Activated naive CD8-positive, alpha-beta T cell (primary cell): ENCODE measurements around the gene GMDS.

Source experiments
- H3K27ac Mint-ChIP-seq: one replicate; pipeline ENCODE4 v1.8.0; 2021; ENCODE audit warnings: mixed read lengths
- H3K27me3 Mint-ChIP-seq: one replicate; pipeline ENCODE4 v1.8.0; 2021; ENCODE audit warnings: mixed read lengths
- H3K36me3 Mint-ChIP-seq: one replicate; pipeline ENCODE4 v1.8.0; 2021; ENCODE audit warnings: mixed read lengths
- H3K4me1 Mint-ChIP-seq: one replicate; pipeline ENCODE4 v1.8.0; 2021; ENCODE audit warnings: low read depth, mixed read lengths
- H3K4me3 Mint-ChIP-seq: one replicate; pipeline ENCODE4 v1.8.0; 2021; ENCODE audit warnings: mild to moderate bottlenecking, mixed read lengths
- H3K9me3 Mint-ChIP-seq: one replicate; pipeline ENCODE4 v1.8.0; 2021; ENCODE audit warnings: low read depth, mixed read lengths

GMDS gene

DNA sequence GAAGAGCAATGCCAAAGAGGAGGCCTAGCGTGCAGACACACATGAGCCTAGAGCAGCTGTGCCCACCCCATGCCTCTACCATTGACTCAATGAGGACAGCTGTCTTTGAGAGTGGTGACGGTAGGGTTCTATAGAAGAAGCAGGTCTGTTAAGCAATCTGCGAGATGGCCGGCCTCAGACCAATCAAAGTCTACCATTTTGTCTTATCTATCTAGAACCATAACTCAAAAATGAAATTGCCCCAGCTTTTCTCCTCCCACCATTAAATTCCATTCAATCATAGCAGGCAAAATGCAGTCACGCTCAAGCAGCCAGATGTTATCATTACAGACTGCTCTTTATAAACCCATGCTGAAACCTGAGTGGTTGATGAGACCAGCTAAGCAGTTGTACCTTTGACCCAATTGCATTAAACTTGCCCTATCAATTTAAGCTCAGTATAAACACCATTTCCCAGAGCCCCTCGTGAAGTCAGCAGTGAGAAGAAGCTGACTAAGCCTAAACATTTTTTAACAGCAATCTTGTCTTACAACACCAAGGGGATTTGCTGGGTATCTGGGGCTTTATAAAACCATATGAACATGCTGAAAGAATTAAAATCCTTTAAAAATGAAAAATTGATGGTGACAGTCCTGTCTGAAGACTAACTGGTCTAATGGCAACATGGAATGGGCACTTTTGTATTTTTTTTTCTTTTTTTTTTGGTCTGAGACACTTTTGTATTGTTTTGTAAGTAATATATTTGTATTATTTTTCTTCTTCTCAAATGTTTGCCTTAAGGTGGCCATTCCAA lies 578.2 kb downstream of the GMDS start:
- H3K36me3 Mint-ChIP-seq: peaks cover 6% of the 10 kb centered on the region
- H3K27me3 Mint-ChIP-seq: no peaks in the 10 kb centered on the region
- no peak overlapping the region for H3K4me3 Mint-ChIP-seq
- H3K27ac Mint-ChIP-seq: no peak overlapping the region
- no peaks in the 10 kb centered on the region for H3K9me3 Mint-ChIP-seq
- H3K4me1 Mint-ChIP-seq: no peaks in the 10 kb centered on the region

DNA sequence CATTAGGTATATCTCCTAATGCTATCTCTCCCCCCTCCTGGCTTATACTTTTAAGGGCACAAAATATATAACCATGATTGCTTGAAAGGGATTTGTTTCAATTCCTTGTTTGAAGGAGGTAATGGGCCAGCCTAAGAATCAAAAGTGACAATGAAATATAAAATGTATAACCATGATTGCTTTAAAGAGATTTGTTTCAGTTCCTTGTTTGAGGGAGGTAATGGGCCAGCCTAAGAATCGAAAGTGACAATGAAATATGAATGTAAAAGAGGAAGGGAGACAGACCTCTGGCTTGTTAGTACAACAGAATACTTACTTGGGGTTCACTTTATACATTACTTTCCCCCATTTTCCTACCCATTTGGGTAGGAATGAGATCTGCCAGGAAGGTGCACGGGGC lies 580.2 kb downstream of the GMDS start:
- Mint-ChIP-seq H3K36me3 (peaks cover 8% of the 10 kb centered on the region), H3K9me3 (no peaks in the 10 kb centered on the region), H3K27me3 (no peaks in the 10 kb centered on the region), H3K4me1 (no peaks in the 10 kb centered on the region), H3K4me3 (no peak overlapping the region), H3K27ac (no peak overlapping the region)

DNA sequence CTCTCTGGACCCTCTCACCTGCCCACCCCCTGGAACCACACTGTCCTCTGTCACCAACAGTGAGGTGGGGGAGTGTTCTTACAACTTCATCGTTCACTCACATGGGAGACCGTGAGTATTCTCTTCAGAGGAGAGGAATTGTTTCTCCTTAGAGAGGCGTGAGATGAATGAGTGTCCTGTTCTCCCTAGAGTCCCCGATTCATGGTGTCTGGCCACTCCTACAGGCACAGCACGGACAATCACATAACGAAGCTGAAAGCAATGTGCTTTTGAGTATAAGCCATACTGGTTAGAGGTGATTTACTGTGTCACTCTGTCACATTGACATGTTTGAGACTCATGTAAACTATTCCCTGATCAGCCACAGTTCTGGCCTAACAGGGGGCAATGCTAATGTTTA lies 581.1 kb downstream of the GMDS start:
- no peaks in the 10 kb centered on the region for H3K9me3 Mint-ChIP-seq
- H3K27me3 Mint-ChIP-seq: no peaks in the 10 kb centered on the region
- H3K4me3 Mint-ChIP-seq: no peak overlapping the region
- no peak overlapping the region for H3K27ac Mint-ChIP-seq
- H3K4me1 Mint-ChIP-seq: no peaks in the 10 kb centered on the region
- H3K36me3 Mint-ChIP-seq: peaks cover 8% of the 10 kb centered on the region

DNA sequence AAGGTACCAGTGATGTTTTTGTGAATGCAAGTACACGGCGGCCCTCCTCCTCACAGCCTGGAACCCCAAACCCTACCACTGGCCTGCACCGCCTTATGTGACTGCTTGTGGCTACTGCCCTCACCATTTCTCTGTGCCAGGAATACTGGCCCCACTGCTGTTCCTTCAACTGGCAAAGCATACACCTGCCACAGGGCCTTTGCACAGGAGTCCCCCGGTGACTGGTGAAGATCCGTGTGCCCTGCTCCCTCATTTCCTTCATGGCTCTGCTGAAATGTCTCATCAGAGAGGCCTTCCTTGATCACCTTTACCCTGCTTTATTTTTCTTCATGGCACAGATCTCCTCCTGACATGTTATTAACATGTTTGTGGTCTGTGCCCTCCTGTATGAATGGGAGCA lies 581.9 kb downstream of the GMDS start:
- H3K4me1 Mint-ChIP-seq: no peaks in the 10 kb centered on the region
- H3K9me3 Mint-ChIP-seq: no peaks in the 10 kb centered on the region
- H3K4me3 Mint-ChIP-seq: no peak overlapping the region
- no peaks in the 10 kb centered on the region for H3K27me3 Mint-ChIP-seq
- peaks cover 8% of the 10 kb centered on the region for H3K36me3 Mint-ChIP-seq
- no peak overlapping the region for H3K27ac Mint-ChIP-seq

DNA sequence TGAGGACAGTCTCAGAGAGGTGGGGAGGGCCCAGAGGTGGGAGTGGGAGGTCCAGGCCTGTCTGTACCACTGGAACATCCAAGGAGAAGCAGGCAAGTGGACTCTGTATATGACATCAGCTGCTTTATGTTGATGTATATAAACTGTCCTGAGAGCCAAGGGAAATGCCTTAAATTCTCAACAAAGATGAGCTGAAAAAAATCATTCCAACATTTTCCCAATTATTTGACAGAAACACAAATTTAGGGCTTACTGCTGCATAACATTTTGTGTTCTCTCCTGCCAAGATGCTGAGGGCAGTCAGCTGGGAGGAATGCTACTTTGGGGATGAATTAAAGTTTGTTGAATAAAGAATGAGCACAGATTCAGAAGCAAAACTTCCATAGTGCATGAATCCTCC lies 582.9 kb downstream of the GMDS start:
- no peak overlapping the region for H3K27ac Mint-ChIP-seq
- peaks cover 4% of the 10 kb centered on the region for H3K36me3 Mint-ChIP-seq
- H3K4me1 Mint-ChIP-seq: no peaks in the 10 kb centered on the region
- no peaks in the 10 kb centered on the region for H3K27me3 Mint-ChIP-seq
- no peak overlapping the region for H3K4me3 Mint-ChIP-seq
- H3K9me3 Mint-ChIP-seq: no peaks in the 10 kb centered on the region

DNA sequence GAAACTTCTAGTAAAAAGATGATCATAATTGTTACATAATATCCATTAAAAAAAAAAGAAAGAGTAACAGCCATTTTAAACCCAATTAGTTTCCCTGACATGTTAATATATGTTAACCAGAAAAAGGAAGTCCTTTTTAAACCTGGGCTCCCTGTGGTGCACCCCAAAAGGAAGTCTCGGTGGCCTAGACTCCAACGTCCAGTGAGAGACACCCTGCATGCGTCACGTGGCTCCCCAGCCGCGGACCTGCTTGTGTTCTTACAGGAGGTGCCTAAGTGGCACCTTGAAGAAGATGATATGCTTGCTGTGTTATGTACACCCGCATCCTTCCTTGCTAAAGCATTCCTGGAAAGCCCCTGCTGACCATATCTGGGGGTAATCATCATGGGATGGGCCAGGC lies 585.6 kb downstream of the GMDS start:
- Mint-ChIP-seq H3K27ac (no peak overlapping the region), H3K9me3 (no peaks in the 10 kb centered on the region), H3K27me3 (no peaks in the 10 kb centered on the region), H3K4me3 (no peak overlapping the region), H3K4me1 (no peaks in the 10 kb centered on the region), H3K36me3 (peaks cover 2% of the 10 kb centered on the region)

DNA sequence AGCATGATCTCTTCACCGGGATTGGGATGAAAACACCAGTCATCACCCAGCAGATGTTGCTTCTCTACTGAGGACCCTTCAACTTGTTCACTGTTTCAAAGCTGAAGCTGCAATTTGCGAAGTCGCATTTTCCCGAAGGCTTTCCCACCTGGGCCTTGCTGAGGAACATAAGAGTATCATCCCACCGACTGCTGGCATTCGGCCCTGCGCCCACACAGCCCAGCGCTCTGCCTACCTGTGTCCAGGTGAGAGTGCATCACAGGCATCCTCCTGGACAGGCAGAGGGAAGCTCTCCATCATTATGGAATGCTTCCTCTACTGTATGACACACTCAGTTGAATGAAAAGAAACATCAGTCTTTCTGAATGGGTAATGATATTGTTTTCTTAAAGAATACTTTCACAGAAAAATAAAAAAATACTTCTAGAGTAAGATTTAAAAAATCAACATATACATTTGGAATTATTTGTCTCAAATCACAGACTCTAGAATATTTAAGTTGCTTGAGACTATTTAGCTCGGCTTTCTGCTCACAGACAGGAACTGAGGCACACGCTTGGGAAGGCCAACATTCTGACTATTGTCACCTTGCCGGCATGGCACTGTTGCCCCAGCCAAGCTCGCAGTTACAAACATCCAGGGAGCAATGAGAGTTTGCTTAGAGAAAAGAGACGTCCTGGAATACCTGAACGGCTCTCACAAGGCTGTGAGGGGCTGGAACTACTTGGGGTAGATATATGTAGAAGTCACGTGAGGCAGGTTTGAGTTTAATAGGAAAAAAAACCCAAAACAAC lies 587.0 kb downstream of the GMDS start:
- H3K27me3 Mint-ChIP-seq: no peaks in the 10 kb centered on the region

DNA sequence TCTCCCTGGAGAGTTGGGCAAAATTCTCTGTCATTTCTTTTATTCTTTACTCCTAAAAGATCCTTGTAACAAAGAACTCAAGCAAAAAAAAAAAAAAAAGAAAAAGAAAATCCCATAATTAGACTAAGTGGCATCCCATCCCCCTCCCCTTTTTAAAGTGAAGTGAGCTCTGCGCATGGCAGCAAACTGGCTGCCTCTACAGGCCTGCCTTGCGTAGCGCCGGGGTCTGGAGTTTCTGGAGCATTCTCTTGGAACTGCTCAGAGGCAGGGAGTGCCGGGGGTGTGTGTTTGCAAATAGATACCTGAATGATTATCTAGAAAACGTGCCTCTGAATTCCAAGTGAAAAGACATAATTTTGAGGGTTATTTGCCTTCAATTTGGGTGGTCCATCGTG lies 587.6 kb downstream of the GMDS start:
- Mint-ChIP-seq H3K4me3 (no peak overlapping the region), H3K27ac (no peak overlapping the region), H3K27me3 (no peaks in the 10 kb centered on the region), H3K36me3 (peaks cover 2% of the 10 kb centered on the region), H3K9me3 (no peaks in the 10 kb centered on the region), H3K4me1 (no peaks in the 10 kb centered on the region)

More for the DNA sequence above, 587.0 kb downstream of the GMDS start:
- Mint-ChIP-seq H3K27ac (no peak overlapping the region), H3K4me1 (no peaks in the 10 kb centered on the region), H3K36me3 (peaks cover 2% of the 10 kb centered on the region), H3K9me3 (no peaks in the 10 kb centered on the region), H3K4me3 (no peak overlapping the region)

DNA sequence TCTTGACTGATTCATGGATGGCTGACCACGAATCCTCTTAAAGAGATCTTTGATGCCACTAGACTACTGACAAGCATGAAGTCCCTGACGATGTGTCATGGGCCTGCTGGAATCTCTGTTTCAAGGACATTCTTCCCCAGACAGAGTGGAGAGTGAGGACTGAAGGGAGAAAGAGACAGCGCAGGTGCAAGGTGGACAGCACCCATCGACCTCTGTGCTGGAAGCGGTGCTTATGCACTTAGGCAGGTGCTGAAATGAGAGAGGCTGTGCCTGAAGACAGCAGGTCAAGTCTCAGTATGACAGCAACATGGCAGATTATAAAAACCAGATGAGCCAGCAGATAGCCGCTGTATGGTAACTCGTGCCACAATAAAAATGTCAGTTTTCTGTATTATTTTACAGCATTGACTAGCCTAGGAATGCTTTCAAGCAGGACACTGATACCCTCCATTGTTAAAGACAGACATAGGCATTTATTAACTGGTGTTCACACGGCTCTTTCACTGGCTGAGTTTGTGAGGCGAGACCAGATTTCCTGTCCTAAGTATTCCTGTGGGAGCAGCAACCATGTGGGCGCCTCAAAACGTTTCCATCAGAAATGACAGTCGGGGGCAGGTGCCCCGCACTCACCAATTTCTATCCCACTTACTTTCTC lies 588.2 kb downstream of the GMDS start:
- H3K27ac Mint-ChIP-seq: no peak overlapping the region
- H3K36me3 Mint-ChIP-seq: peaks cover 2% of the 10 kb centered on the region
- no peaks in the 10 kb centered on the region for H3K4me1 Mint-ChIP-seq
- no peaks in the 10 kb centered on the region for H3K9me3 Mint-ChIP-seq
- H3K4me3 Mint-ChIP-seq: no peak overlapping the region
- no peaks in the 10 kb centered on the region for H3K27me3 Mint-ChIP-seq

DNA sequence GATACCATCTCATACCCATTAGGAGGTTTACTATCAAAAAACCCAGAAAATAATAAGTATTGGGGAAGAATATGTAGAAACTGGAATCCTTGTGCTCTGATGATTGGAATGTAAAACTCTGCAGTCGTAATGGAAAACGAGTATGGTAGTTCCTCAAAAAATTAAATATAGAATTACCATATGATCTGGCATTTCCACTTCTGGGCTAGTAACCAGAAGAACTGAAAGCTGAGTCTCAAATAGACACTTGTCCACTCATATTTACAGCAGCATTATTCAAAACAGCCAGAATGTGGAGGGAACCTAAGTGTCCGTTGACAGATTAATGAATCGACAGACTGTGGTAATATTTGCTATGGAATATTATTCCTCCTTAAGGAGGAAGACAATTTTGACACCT lies 591.4 kb downstream of the GMDS start:
- Mint-ChIP-seq H3K27me3 (no peaks in the 10 kb centered on the region), H3K4me1 (no peaks in the 10 kb centered on the region), H3K36me3 (peaks cover 2% of the 10 kb centered on the region), H3K4me3 (no peak overlapping the region), H3K9me3 (no peaks in the 10 kb centered on the region), H3K27ac (no peak overlapping the region)

DNA sequence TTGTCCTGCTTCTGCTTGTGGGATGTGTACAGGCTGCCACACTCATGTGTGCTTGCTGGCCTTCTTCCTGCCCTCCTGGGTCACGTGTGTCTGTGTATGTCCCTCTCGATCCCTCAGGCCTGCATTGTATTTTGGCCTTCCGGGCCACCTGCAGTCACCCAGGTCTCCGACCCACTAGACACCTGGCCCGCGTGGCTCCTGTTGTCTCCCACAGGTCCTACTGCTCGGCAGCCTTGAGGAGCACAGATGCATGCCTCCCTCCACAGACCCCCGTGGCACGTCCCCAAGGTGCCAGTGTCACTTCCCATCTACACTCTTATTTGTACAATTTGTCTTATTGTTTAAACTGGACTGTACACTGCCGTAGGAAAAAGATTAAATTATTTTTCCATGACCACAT lies 592.6 kb downstream of the GMDS start:
- H3K27ac Mint-ChIP-seq: no peak overlapping the region

DNA sequence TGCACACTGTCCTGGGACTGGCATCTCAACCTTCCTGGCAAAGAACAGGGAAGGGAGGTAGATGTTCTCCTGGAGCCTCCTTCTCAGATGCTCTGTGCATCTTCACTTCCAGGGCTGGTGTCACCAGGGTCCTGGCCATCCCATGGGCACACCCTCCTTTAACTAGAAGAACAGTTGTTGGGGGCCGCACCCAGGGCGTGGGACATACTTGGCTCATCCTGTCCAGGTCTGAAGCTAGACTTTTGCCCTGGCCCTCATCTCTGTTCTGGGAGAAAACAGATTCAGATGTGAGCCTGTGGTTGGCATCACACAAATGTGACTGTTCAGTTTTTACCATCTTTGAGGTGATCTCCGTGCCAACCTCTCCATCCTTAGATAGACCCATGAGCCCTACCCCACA lies 594.0 kb downstream of the GMDS start:
- no peak overlapping the region for H3K27ac Mint-ChIP-seq
- no peak overlapping the region for H3K4me3 Mint-ChIP-seq
- no peaks in the 10 kb centered on the region for H3K4me1 Mint-ChIP-seq
- H3K27me3 Mint-ChIP-seq: no peaks in the 10 kb centered on the region
- H3K36me3 Mint-ChIP-seq: peaks cover 7% of the 10 kb centered on the region
- H3K9me3 Mint-ChIP-seq: no peaks in the 10 kb centered on the region

More for the DNA sequence above, 592.6 kb downstream of the GMDS start:
- no peaks in the 10 kb centered on the region for H3K9me3 Mint-ChIP-seq
- H3K4me3 Mint-ChIP-seq: no peak overlapping the region
- H3K36me3 Mint-ChIP-seq: peaks cover 7% of the 10 kb centered on the region
- H3K4me1 Mint-ChIP-seq: no peaks in the 10 kb centered on the region
- H3K27me3 Mint-ChIP-seq: no peaks in the 10 kb centered on the region

DNA sequence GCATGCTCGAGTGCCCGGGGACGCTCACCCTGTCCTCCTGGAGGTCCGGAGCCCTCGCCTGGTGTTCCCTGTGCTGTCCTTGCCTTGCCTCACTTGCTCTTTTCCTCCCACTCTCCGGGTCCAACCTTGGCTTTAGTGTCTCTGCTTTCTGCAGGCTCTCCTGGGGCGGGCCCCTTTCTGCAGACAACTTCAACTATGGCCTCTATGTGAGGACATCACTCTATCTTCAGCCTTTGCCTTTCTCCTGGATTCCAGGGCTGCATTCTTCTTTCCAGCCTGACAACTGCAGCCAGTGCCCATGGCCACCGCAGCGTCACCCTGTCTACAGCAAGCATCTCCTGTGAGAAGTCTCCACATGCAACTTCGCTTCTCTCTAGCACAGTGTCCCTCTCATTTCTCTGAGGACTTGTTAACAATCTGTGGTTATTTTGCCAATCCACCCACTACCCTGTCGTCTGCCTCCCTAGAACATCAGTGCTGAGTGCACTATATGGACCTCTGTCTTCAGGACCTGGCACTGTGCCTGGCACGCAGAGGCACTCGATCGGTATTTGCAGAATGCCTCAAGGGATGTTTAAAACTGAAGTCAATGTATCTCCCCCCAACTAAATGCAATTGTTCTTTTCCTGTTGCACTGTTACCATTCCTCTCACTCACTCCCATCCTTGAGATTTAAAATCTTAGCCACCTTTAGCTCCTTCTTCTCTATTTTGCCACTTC lies 599.8 kb downstream of the GMDS start:
- Mint-ChIP-seq H3K27ac (no peak overlapping the region), H3K36me3 (peaks cover 10% of the 10 kb centered on the region), H3K9me3 (no peaks in the 10 kb centered on the region), H3K27me3 (no peaks in the 10 kb centered on the region), H3K4me1 (no peaks in the 10 kb centered on the region), H3K4me3 (no peak overlapping the region)

DNA sequence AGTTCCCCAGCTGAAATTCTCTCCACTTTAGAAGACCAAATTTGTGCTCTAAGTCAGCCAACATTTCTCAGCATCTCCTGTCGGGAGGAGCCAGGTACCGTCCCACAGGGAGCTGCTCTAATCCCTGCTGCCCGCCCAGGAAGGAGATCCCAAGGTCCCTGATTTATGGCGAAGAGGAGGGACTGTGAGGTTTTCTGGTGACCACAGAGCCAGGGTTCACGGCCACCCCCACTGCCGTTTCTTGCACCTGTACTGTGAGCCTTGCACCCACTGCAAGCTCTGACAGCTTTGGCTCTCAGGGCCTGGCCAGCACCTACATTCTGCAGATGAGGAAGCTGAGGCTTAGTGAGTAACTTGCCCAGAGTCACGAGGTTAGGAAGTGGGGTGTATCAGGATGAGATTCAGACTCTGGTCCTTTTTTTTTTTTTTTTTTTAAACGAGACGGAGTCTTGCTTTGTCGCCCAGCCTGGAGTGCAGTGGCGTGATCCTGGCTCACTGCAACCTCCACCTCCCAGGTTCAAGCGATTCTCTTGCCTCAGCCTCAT lies 600.8 kb downstream of the GMDS start:
- no peaks in the 10 kb centered on the region for H3K27me3 Mint-ChIP-seq
- no peak overlapping the region for H3K27ac Mint-ChIP-seq
- H3K4me1 Mint-ChIP-seq: no peaks in the 10 kb centered on the region
- no peaks in the 10 kb centered on the region for H3K9me3 Mint-ChIP-seq
- H3K36me3 Mint-ChIP-seq: peaks cover 12% of the 10 kb centered on the region
- no peak overlapping the region for H3K4me3 Mint-ChIP-seq
